Stimulated activated naive CD4-positive, alpha-beta T cell (primary cell): ENCODE measurements around the gene LDLRAD4.

Experiments used
- DNase-seq, 6 experiments: peaks; one replicate each; lab custom pipeline; 2025; lab: John Stamatoyannopoulos, UW

Gene LDLRAD4

GRCh38 chr18:13406736-13407135 is 188.2 kb downstream of the LDLRAD4 start:
- no peak for DNase-seq

GRCh38 chr18:13407484-13407883 is 188.9 kb downstream of the LDLRAD4 start:
- DNase-seq, result no peak

GRCh38 chr18:13409026-13409425 is 190.5 kb downstream of the LDLRAD4 start:
- no peak for DNase-seq

GRCh38 chr18:13409997-13410396 is 191.4 kb downstream of the LDLRAD4 start:
- DNase-seq, result no peak

- DNase-seq, result no peak
Measured at GRCh38 chr18:13410471-13410870, 191.9 kb downstream of the LDLRAD4 start.

- DNase-seq, result no peak
Measured at GRCh38 chr18:13412017-13412416, 193.5 kb downstream of the LDLRAD4 start.

GRCh38 chr18:13412901-13413300 is 194.3 kb downstream of the LDLRAD4 start:
- DNase-seq, result no peak

GRCh38 chr18:13414102-13414501 is 195.5 kb downstream of the LDLRAD4 start:
- DNase-seq, result no peak

- DNase-seq, result no peak
Measured at GRCh38 chr18:13414521-13414920, 196.0 kb downstream of the LDLRAD4 start.

GRCh38 chr18:13415736-13416135 is 197.2 kb downstream of the LDLRAD4 start:
- no peak for DNase-seq

GRCh38 chr18:13416208-13416607 is 197.6 kb downstream of the LDLRAD4 start:
- DNase-seq, result no peak

- DNase-seq, result no peak
Measured at GRCh38 chr18:13416848-13417247, 198.3 kb downstream of the LDLRAD4 start.

GRCh38 chr18:13418013-13418710 is 199.6 kb downstream of the LDLRAD4 start:
- no peak for DNase-seq

GRCh38 chr18:13420969-13421686 is 202.6 kb downstream of the LDLRAD4 start:
- no peak for DNase-seq

- no peak for DNase-seq
Measured at GRCh38 chr18:13422541-13423147, 204.1 kb downstream of the LDLRAD4 start.

- no peak for DNase-seq
Measured at GRCh38 chr18:13423352-13423751, 204.8 kb downstream of the LDLRAD4 start.

- DNase-seq, result no peak
Measured at GRCh38 chr18:13424363-13424762, 205.8 kb downstream of the LDLRAD4 start.

GRCh38 chr18:13425357-13426091 is 207.0 kb downstream of the LDLRAD4 start:
- no peak for DNase-seq

GRCh38 chr18:13427354-13427753 is 208.8 kb downstream of the LDLRAD4 start:
- no peak for DNase-seq

GRCh38 chr18:13428319-13428718 is 209.8 kb downstream of the LDLRAD4 start:
- no peak for DNase-seq

GRCh38 chr18:13429016-13429415 is 210.5 kb downstream of the LDLRAD4 start:
- DNase-seq, result no peak

- no peak for DNase-seq
Measured at GRCh38 chr18:13429884-13430510, 211.4 kb downstream of the LDLRAD4 start.
